Sciatic nerve (tissue), 2 donors: ENCODE results near the gene FAM168B. TPM values are rescaled to one million over a fixed set of nuclear protein-coding genes. Genes with fewer than 3 reads are reported as not detected.

Experiments
- ATAC-seq: fragments of 200-7000 bp; cut with Tn5 transposase; one replicate; pipeline ENCODE4 v1.9.1; 2020; ENCODE audit warnings: mild to moderate bottlenecking, moderate library complexity
- DNase-seq: peaks from one replicate; pipeline ENCODE4 v3.0.0-alpha.2; 2020; ENCODE audit warnings: low spot score
- intact Hi-C: fragments of 100-400 bp; cut with DNase I; formaldehyde crosslinking; loops from one replicate; pipeline ENCODE4 v1.14.2; 2022
- total RNA-seq: library from RNA; stranded (reverse); fragmentation: NEBNext Ultra II Directional; extraction: Animal tissue kit (Norgen Biotek cat#: 25700); gene quantifications from one replicate; pipeline ENCODE4 v1.2.1, GENCODE V29; 2021
- donor health status: DM: no; HTN: no; CAD: no.
- donor health status: DM: no; HTN: no; CAD: no.

The FAM168B gene
- total RNA-seq, 1 donor from 2014 or later = 88.0 TPM

DNA sequence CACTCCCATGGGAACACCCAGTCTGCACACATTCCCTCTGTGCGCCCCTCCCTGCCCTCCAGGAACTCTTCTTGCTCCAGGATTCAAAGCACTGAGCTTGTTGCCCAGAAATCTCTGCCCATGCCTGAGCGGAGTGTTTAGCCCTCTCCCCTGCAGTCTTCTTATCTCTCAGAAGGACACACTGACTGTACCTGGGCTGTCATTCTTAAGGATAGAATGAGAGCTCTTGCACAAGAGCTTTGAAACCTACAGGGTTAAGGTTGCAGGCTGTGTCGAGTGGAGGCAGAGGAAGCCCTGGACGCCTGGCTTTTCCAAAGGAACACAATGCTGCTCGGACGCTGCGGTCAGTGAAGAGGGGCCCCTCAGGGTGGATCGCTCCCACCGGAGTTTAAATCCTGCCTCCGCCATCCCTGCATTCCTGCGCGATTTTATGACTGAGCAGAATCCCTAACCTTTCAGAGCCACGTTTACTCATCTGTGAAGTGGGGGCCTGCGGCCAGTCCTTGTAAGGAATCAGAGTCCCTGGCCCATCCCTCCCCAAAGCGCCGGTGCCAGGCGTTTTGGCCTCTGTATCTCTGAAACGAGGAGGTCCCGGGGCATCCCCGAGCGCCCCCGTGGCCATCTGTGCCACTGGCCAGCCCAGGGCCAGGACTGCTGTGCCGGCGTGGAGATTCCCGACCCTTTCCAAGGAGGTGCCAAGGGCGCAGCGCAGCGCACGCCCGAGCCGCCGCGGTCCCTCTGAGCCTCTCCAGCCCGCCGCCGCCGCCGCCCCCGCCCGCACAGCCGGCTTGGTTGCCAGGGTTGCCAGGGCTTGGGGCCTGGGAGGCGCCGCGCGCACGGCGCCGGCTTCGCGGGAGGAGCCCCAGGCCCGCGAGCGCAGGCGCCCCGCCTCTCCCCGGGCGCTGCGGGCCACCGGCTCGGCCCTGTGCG is 58.9 kb downstream of the FAM168B start:
- intact Hi-C loops = no loop called here
- ATAC-seq (peak; percentile 16), DNase-seq (peak; percentile 54)

DNA sequence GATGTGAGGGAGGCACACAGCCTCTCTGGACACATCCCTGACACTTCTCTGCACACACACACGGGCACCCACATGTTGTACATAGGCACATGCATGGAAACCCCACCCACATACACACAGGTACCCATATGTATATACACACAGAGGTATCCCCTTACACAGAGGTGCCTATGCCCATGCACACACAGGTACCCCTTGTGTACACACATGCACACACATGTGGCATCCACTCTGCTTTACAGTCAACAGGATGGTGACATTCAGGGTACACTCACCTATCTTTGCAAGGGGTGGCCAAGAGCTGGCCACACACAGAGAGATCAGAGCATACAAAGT is 59.5 kb downstream of the FAM168B start:
- ATAC-seq (no peak), DNase-seq (no peak)
- intact Hi-C loops = no loop called here

DNA sequence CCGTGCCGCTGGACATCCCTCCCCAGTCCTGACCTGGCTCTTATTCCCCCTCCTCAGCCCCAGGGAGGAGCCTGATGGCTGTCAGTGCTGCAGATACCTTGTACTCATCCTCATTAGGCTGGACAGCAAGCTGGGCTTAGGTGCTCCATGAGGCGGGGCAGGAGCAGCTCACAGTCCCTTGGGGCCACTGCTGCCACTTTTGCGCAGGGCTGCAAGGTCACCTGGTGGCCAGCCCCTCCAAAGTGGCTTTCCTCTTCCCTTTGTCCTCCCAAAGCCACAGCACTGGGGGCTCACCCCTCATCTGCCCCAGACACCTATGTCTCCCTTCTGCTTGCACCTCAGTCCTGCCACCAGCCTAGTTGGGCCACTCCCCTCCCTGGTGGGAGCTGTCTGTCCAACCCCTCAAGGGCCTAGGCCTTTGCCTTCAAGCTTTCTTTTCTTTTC is 60.8 kb downstream of the FAM168B start:
- DNase-seq = peak; percentile 31
- ATAC-seq = no peak
- intact Hi-C loops = no loop called here

DNA sequence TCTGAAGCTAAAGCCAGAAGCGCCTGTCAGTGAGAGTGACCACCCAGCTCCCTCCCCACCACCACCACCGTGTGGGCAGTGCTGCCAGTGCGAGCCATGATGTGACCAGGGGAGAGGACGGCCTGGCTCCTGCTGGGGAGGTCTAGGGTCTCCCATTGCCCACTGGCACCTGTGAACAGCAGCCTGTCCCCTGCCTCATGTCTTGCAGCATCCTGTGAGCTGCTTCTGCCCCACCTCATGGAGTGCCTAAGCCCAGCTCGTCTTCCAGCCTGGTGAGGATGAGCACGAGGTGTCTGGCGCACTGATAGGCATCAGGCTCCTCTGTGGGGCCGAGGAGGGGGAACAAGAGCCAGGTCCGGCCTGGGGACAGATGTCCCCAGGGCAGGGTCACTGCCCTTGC is 61.4 kb downstream of the FAM168B start:
- DNase-seq (peak; percentile 23), ATAC-seq (no peak)
- intact Hi-C loops = no loop called here

DNA sequence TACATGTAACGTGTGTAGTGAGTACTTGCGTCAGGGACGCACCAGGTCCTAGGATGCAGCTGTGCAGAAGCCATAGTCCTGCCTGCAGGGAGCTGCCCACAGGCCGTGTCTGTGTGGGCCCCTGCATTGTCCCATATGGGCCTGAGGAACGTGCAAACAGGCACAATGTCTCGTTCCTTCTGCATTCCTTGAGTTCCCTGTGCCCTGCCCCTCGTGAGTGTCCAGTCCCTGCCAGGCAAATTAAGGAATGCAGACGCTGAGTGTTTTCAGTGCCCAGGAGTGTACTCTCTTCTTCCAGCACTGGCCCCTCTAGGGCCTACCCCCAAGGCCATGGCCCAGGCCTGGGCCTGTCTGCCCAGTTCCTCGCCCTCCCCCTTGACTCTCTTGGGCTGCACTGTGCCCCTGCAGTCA is 61.8 kb downstream of the FAM168B start:
- DNase-seq (peak; percentile 31), ATAC-seq (no peak)
- intact Hi-C loops = no loop called here

DNA sequence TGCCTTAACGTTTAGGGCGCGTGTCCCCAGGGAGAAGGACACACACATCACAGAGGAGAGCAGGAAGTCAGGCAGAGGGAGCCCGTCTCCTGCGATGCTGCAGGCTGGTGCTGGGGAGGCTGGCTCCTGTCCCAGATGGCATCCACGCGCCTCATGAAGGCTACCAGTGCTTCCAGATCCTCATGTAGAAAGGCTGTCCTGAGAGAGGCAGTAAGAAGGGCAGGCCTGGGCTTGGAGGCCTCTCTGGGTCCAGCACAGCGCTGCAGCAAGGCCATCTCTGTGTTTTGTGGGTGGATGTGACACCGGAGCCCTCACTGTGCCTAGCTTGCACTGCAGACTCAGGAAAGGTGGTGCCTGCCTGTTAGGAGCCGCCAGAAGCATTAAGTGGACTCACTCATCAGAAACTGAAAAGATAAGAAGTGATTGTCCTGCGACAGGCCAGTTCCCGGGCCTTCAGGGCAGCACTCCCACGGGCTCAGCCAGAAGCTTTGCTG is 62.7 kb downstream of the FAM168B start:
- intact Hi-C loops = no loop called here
- peak; percentile 34 for DNase-seq
- ATAC-seq = no peak

DNA sequence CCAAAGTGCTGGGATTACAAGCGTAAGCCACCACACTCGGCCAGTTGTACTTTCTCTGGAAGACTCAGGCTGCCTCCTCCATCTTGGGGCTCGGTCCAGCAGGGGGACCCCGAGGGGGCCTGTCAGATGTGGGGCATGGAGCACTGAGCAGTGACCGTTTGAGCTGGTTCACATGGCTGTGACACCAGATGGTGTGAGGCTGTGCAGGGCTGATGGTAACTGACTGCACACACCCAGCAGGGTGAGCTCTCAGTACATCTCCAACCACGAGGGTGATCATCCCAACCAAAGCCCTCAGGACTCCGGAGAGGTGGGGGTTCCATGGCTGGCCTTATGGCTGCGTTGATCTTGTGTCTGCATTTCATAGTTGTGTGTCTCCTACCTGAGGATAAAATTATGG is 63.4 kb downstream of the FAM168B start:
- DNase-seq = peak; percentile 35
- ATAC-seq = no peak
- intact Hi-C loops = no loop called here

DNA sequence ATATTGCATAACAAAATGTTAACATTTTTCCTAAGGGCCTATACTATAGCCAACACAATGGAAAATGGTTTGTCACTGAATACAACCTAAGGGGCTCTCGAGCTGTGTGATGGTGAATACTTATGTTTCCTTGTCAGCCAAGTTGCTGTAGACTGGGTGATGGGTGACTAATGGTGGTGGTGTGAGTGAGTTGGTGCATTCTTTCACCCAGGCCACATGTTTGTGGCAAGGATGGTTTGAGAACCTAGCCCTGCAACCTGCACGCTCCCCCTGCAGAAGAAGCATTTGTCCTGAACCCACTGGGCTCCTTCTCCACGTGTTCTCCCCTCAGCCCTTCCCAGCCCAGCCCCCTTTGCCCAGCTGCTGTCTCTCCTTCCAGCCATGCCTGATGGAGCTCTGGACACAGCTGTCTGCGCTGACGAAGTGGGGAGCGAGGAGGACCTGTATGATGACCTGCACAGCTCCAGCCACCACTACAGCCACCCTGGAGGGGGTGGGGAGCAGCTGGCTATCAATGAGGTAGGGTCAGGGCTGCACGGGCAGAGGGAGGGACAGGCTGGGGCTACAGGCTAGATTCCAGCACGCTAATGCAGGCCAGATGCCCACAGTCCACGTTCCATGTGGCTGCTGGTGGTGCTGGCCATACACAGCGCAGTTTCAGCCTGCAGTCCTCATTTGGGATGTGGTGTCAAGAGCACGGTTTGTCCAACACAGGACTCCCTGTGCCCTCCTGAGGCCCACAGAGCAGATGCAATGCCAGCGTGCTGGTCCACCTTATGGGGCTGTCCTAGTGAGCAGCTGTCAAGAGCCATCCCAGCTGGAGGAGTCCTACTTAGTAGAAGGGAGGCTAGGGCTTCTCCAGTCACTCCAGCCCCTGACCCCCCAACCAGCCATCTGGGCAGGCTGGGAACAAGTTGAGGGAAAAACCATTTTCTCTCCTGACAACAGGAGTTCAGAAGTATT is 65.4 kb downstream of the FAM168B start:
- intact Hi-C loops = no loop called here
- ATAC-seq (no peak), DNase-seq (no peak)

DNA sequence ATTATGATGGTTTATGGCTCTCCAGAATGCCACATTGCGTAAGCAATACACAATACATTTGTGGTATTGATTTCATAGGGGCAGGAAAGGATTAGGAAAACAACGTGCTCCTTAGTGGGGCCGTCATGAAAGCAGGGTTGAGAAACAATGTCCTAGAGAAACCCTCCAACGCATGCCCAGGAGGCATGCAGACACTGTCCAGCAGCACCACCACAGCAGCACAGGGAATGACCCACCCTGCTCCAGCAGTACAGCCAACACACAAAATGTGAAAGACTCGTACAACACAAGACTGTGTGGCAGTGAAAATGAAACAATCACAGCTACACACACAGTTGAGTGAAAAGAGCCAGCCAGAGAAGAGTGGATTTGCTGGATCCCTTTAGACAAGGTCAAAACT is 66.3 kb downstream of the FAM168B start:
- DNase-seq (no peak), ATAC-seq (no peak)
- intact Hi-C loops = no loop called here

DNA sequence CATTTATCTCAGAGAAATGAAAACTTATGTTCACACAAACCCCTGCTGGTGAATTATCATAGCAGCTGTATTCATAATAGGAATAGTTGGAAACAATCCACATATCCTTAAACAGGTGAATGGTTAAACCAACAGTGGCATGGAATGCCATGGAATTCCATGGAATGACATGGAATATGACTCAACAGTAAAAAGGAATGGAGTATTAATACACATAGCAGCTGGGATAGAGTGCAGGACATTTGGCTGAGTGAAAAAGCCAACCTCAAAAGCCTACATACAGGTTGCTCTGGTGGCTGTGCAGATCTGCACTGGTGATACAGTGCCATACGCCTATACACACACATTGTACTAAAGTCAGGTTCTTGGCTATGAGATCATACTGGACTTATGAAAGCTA is 69.5 kb downstream of the FAM168B start:
- no peak for ATAC-seq
- no peak for DNase-seq
- intact Hi-C loops = no loop called here

DNA sequence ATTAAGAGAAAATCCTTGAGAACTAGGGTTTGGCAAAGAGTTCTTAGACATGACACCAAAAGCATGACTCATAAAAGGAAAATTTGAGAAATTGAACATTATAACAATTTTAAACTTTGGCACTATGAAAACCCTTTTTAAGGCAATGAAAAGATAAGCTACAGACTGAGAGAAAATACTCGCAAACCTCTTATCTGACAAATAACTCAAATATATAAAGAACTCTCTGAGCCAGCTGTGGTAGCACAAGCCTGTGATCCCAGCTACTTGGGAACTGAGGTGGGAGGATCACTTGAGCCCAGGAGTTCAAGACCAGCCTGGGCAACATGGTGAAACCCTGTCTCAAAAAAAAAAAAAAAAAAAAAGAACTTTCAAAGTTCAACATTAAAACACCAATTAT is 70.5 kb downstream of the FAM168B start:
- ATAC-seq (no peak), DNase-seq (no peak)
- intact Hi-C loops = no loop called here

DNA sequence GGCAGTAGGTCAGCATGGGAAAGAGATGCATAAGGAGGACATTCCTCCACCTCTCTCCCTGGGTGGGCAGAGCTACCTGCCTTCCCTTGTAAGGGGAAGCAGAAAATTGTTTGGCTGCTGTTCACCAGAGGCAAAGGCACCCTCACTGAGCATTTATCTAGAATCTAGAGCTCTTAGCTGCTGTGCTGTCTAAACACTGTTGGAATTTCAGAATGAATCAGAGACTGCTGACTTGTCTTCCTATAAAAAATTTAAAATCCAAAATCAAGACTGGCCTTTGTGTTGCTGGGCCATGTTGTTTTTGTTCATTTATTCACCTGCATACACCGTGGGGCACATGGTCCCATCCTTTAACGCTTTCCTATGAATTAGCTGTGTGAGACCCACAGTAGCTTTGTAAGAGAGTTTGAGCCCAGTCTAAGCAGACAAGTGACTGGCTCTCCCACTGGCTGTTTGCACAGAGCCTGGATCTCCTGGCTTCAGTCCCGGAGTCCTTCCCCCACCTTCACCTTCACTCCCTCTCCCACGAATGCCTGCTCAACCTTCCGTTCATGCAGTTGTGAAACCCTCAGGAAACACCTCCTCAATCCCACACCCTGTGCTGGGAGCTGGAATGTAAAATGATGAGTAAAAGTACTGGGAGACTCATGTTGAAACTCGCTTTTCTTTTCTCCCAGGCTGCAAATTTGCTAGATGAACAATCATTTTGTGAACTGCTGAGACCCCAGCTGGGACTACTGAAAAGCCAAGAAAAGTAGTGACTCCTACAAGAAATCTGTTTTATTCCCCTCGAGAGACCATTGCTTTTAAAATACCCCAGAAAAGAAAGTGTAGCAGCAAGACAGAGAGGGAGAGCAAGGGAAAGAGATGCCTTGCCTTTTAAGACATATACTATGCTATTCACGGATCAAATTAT is 76.2 kb downstream of the FAM168B start:
- ATAC-seq (no peak), DNase-seq (no peak)
- intact Hi-C loops = no loop called here

DNA sequence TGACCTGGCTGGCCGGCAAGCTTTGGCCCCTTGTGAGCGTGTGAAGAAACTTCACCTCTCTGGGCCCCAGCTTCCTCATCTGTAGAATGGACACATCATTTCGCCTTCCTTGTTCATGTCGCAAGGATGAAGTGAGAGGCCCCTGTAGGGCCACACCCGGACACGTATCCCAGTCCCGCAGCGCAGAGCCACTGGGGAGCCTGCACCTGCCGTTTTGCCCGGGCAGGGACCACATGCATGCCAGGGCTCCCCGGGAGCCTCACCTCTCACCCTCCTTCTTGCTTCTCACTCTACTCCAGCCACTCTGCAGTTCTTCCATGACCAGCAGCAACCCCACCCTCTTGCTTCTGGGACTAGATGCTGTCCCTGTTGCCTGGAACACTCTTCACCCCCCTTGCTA is 77.5 kb downstream of the FAM168B start:
- intact Hi-C loops = no loop called here
- DNase-seq (no peak), ATAC-seq (no peak)

DNA sequence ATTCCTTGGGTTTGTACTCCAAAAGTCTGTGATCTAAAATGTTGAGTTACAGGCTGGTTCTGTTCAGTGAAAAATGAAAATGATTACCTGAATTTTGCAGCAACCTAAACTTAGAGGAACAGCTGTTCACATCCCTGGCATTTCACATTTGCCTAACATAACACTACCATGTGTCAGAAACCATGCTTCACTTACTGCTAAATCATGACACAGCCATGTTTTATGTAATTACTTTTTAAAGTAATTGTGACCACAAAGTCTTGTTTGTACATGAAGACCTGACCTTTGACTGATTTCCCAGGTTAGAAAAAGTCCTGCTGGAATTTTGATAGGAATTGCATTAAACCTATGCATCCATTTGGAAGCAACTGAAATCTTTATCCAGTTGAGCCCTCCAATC is 79.1 kb downstream of the FAM168B start:
- ATAC-seq (no peak), DNase-seq (no peak)
- intact Hi-C loops = no loop called here

DNA sequence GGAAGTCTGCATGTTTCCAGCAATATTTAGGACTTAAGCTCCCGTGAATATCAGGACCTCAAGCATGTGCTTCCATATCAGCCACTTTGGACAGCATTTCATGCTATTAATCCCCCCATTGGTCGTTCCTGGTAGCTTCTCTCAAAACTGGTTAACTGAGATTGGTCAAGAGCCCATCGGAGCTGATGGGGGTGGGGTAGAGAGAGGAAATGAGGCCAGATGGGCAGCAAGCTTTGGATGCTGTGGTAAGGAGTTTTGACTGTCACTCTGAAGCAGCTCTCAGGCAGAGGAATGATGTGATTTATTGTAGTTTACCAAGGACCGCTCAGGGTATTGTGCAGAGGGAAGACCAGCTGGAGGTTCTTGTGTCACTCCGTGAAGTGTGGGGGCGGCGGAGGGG is 81.8 kb downstream of the FAM168B start:
- ATAC-seq (no peak), DNase-seq (no peak)
- intact Hi-C loops = no loop called here

DNA sequence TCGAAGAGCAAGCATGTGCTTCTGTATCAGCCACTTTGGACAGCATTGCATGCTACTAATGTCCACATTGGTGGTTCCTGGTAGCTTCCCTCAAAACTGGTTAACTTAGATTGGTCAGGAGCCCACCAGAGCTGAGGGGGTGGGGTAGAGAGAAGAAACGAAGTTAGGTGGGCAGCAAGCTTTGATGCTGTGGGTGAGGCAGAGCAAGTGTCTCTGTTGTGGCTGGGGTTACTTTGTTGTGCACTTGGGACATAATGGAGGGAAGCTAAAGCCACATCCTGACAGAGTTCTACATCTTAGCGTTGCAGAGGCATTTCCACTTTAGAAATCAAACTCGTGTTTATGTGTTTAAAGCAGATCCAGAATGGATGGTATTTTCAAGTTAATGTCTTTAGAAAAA is 82.7 kb downstream of the FAM168B start:
- ATAC-seq (no peak), DNase-seq (no peak)
- intact Hi-C loops = no loop called here

DNA sequence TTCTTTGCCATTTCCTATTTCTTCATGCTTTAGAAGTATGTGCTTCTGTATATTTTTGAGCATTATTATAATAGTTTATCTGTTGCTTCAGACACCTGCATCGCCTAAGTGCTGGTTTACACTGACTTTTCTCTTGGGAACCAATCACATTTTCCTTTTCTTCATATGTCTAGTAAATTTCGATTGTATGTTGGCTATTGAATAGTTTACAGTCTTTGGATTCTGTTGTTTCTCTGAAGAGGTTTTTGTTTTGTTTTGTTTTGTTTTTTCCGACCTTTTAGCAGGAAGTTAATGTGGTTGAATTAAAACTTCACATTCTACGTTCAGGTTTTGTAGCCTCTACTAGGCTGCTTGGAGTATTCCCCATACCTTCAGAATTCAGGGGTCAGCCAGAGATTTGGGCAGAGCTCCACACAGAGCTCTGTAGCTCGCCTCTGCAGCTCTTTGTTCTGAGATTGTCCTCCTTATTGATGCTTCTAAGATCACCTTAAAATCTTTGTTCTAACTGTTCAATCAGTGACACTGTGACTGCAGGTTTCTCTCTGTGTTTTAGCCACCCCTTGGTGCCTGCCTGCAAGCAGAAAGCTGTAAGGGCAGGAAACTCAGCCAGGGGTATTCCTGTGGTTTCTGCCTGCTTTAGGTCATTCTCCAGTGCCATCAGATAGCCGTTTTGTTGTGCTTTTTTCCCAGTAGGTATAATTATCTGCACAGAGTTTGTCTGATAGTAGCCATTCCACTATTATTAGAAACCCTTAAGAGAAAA is 83.4 kb downstream of the FAM168B start:
- DNase-seq = no peak
- ATAC-seq = no peak
- intact Hi-C loops = no loop called here

DNA sequence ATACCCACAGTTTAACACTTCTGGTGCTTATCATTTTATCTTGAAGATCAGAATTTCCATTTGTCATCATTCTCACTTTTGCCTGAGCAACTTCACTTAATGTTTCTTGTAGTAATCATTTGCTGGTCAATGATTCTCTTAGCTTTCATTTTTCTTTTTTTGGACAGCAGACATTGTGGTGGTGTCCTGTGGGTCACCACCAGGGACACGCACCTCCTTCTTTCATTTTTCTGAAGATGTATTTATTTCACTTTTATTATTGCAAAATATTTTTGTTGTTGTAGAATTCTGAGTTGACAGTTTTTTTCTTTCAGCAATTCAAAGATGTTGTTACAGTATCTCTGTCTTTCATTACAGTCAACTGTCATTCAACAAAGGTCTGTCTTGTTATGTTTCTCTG is 84.3 kb downstream of the FAM168B start:
- no peak for ATAC-seq
- DNase-seq = no peak
- intact Hi-C loops = no loop called here
